KOPT-K1 (cell line): Measurements from ENCODE around the gene ZNF79.

ENCODE experiments used
- H3K27ac ChIP-seq: fragments of 200-600 bp; sonication (generic); 2 replicates; pipeline ENCODE4 v1.5.1; 2016; ENCODE audit warnings: antibody characterized with exemption, mild to moderate bottlenecking, low read depth, low read length; ENCODE audit not compliant: poor library complexity, severe bottlenecking
- H3K36me3 ChIP-seq: fragments of 200-600 bp; sonication (generic); 2 replicates; pipeline ENCODE4 v1.5.1; 2017; ENCODE audit warnings: antibody characterized with exemption, mild to moderate bottlenecking, low read length, moderate library complexity; ENCODE audit not compliant: insufficient read depth
- H3K9me3 ChIP-seq: fragments of 200-600 bp; sonication (generic); 2 replicates; pipeline ENCODE4 v1.5.1; 2017; ENCODE audit warnings: antibody characterized with exemption, low read length, mild to moderate bottlenecking; ENCODE audit not compliant: insufficient read depth, poor library complexity, severe bottlenecking

Gene ZNF79

DNA sequence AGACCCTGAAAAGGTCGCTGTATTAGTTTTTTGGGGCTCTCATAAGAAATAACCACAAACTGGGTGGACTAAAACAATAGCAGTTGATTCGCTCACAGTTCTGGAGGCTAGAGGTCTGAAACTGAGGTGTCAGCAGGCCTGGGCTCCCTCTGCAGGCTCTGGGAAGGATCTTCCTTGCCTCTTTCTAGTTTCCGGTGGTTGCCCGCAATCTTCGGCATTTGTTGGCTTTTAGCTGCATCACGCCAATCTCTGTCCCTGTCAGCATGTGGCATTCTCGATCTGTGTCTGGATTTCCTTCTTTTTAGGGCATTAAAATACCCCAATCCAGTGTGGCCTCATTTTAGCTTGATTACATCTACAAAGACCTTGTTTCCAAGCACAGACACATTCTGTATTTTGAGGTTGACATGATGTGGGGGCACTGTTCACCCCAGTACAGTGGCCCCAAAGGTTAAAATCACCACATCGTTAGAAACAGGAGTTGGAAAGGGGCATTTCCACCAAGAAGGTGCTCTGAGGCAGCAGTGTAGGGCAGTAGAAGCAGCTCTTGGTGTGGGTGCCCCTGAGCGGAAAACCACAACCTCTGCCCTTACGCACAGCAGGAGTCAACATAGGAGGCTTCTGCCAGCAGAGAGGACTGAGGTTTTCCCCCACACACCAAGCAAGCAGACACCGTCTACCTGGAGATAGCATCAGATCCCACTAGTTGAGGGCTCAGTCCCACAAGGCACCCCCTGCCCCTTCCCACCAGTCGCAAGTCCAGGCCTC is 13.5 kb downstream of the ZNF79 start:
- no peaks in the 10 kb centered on the region for H3K9me3 ChIP-seq
- peaks cover 93% of the 10 kb centered on the region for H3K36me3 ChIP-seq

GRCh38 chr9:127438394-127438793 is 14.2 kb downstream of the ZNF79 start:
- no peak overlapping the region for H3K27ac ChIP-seq
- H3K36me3 ChIP-seq, result peaks cover 92% of the 10 kb centered on the region
- H3K9me3 ChIP-seq, result no peaks in the 10 kb centered on the region

More for the DNA sequence above, 13.5 kb downstream of the ZNF79 start:
- no peak overlapping the region for H3K27ac ChIP-seq

DNA sequence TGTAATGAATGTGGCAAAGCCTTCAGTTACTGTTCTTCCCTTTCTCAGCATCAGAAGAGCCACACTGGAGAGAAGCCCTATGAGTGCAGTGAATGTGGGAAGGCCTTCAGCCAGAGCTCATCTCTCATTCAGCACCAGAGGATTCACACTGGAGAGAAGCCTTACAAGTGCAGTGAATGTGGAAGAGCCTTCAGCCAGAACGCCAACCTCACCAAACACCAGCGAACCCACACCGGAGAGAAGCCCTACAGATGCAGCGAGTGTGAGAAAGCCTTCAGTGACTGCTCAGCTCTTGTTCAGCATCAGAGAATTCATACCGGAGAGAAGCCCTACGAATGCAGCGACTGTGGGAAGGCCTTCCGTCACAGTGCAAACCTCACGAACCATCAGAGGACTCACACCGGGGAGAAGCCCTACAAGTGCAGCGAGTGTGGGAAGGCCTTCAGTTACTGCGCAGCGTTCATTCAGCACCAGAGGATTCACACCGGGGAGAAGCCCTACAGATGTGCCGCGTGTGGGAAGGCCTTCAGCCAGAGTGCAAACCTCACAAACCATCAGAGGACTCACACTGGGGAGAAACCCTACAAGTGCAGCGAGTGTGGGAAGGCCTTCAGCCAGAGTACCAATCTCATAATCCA is 20.2 kb downstream of the ZNF79 start:
- H3K36me3 ChIP-seq, result peaks cover 89% of the 10 kb centered on the region
- H3K9me3 ChIP-seq, result no peaks in the 10 kb centered on the region
- no peak overlapping the region for H3K27ac ChIP-seq

DNA sequence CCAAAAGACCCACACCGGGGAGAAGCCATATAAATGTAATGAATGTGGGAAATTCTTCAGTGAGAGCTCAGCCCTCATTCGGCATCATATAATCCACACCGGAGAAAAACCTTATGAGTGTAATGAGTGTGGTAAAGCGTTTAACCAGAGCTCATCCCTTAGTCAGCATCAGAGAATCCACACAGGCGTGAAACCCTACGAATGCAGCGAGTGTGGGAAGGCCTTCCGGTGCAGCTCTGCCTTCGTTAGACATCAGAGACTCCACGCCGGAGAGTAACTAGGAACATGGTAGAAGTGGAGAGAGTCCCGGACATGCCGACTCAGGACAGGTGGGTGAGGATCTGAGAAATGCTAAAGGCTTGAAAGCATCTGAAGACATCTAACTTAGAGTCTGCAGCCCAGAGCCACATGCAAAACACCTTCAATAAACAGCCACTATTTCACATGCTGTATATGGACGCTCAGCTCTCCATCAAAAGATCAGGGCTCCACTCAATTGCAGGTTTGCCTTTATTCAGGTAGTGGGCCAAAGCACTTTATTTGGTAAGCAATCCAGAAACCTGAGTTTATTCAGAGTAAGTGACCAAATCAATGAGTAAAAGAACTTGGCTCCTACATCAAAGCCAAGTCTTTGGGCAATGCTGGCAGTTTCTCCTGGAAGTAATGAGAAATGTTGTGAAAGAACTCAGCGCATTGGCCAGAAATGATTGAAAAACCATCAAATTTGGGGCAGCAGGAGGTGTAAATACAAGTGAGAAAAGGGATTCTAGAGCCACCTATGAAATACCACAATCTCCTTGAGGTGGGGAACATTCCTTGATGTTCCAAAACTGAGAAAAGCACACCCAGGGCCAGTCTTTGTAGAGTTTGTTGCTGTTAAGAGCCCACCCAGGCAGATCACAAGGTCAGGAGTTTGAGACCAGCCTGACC is 21.0 kb downstream of the ZNF79 start:
- H3K9me3 ChIP-seq, result no peaks in the 10 kb centered on the region
- H3K36me3 ChIP-seq, result peaks cover 89% of the 10 kb centered on the region
- no peak overlapping the region for H3K27ac ChIP-seq

DNA sequence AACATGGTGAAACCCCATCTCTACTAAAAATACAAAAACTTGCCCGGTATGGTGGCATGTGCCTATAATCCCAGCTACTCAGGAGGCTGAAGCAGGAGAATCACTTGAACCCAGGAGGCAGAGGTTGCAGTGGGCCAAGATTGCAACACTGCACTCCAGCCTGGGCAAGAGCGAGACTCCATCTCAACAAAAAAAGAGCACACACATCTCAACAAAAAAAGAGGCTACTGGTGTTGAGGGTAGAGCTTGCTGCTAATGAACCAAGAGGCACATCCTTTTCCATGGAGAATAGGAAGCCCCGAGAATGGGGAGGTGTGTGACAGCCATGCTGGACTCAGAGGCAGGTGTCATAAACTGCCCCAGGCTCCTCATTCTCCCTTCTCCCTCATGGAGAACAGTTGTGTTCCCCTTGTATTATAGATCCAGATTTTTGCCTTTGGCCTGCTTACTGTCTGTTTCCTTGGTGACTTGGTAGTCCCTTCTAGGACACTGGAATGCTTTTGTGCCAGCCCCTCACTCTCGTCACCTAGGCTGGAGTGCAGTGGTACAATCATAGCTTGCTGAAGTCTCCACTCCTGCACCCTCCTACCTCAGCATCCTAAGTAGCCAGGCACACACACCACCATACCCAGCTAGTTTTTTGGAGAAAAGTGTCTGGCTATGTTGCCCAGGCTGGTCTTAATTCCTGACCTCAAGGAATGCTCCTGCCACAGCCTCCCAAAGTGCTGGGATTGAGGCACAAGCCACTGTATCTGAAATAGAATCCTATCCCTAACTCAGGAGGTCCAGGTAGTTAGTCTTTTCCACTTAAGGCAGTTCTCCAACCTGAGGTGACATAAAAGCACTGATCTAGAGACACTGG is 21.9 kb downstream of the ZNF79 start:
- Histone ChIP-seq H3K9me3 (no peaks in the 10 kb centered on the region), H3K36me3 (peaks cover 84% of the 10 kb centered on the region), H3K27ac (no peak overlapping the region)

DNA sequence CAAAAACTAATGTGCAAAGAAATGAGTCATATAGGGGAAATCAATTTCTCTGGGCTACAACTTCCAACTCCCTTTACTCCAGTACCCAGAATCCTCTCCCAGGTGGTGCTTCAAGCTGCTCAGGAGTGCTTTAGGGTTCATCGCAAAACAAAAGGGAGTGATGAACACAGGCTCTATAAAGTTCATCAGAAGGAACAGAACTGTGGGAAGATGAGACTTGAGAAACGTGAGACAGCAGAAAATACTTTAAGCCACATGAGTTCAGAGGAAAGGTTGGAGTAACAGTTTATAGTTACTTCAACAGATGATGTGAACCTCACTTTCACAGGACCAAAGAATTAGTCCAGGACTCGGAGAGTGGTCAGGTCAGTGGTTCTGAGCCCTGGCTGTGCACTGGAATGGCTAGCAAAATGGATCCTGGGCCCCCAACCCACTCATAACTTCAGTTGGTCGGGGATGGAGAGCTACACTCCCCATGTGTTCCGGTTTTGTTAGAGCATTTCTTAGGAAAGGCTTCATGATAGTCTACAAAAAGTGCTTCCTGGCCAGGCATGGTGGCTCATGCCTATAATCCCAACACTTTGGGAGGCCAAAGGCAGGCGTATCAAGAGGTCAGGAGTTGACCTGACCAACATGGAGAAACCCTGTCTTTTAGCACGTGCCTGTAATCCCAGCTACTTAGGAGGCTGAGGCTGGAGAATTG is 22.7 kb downstream of the ZNF79 start:
- Histone ChIP-seq H3K36me3 (peaks cover 80% of the 10 kb centered on the region), H3K9me3 (no peaks in the 10 kb centered on the region), H3K27ac (no peak overlapping the region)

DNA sequence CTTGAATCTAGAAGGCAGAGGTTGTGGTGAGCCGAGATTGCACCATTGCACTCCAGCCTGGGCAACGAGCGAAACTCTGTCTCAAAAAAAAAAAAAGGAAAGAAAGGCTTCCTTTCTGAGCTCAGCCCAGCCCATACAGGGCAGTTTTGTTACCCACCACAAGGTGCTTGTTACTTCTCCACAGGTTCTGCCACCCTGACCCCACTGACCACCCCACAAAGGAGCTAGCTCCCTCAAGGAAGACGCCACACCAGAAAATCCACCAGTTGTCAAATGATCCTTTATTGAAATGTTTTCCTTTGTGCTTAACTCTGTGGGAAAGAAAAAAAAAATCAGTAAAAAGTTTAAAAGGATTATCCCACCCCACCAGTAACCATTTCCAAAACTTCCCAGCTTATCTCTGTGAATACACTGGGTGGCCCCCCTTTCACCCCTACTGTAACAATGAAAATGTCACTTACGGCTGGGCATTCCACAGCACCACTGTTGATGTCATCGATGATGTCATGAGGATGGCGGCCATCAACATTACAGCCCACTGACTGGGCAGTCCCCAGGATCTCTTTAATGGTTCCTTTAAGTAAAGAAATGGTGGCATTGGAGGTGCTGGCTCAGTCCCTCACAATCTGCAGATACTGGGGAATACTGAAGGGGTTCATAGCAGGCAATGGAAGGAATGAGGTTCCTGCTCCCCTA is 23.4 kb downstream of the ZNF79 start:
- H3K27ac ChIP-seq, result no peak overlapping the region
- peaks cover 75% of the 10 kb centered on the region for H3K36me3 ChIP-seq
- H3K9me3 ChIP-seq, result no peaks in the 10 kb centered on the region

DNA sequence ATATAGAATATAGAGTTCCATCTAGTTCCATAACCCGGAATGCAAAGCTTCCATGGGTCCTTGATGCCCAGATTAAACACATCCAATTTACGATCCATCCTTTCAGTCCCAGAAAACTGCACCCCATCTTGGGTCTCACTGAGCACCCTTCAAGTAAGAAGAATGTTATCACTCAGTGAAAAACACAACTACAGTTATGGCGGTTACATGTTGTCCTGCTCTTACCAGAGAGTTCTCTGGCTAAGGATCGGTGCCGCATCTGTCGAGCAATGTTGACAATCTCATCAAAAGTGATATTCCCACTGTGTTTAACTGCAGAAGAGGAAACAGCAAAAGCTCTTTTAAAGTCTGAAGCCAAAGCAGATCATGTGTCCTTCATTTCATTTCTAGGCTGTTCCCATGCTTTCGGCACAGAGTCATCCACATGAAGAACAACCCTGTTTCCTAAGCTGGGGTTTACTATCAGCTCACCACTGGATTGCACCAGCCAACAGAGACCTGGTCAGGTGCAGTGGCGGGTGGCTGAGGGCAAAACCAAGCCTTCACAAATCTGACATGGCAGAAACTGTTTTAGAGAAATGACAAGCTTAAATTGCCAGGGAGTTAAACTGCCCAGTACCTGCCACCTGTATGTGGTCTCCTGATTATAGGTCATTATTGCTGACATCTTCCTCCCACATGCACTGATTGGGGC is 24.1 kb downstream of the ZNF79 start:
- no peak overlapping the region for H3K27ac ChIP-seq

GRCh38 chr9:127449332-127449966 is 25.3 kb downstream of the ZNF79 start:
- Histone ChIP-seq H3K9me3 (no peaks in the 10 kb centered on the region), H3K36me3 (peaks cover 61% of the 10 kb centered on the region), H3K27ac (peak overlapping the region; percentile 81)

More for the DNA sequence above, 24.1 kb downstream of the ZNF79 start:
- Histone ChIP-seq H3K36me3 (peaks cover 69% of the 10 kb centered on the region), H3K9me3 (no peaks in the 10 kb centered on the region)

DNA sequence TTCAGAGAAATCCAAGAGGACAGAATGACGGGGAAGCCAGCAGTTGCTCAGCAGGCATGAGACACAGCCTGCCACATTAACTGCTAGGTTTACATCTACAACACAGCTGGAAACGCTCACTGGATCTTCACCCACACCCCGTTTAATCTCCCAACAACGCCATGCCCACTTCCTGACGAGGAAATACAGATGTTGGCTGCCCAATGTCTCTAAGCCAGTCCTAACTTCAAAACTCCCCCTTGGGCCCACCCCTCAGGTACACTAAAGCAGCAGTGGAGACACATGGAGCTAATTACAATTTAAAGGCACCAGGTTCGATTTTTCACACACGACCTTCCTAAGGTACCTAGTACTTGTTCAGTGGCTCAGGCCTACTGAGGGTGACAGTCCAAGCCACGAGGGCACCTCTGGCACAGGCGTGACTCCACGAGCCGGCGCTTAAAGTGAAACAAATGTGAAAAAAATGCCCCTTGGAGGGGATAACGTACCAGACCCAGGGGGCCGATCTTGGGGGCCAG is 26.1 kb downstream of the ZNF79 start:
- H3K36me3 ChIP-seq, result peaks cover 53% of the 10 kb centered on the region
- no peaks in the 10 kb centered on the region for H3K9me3 ChIP-seq
- H3K27ac ChIP-seq, result peak overlapping the region; percentile 81

GRCh38 chr9:127450830-127451607 is 26.8 kb downstream of the ZNF79 start, which contains the start of the genes LRSAM1 and RPL12:
LRSAM1 (plus strand) TSS chr9:127451510; CDS start chr9:127454528, 3,018 bp downstream.
RPL12 (minus strand) TSS chr9:127451406; CDS start chr9:127451317, 89 bp downstream.
- peaks cover 46% of the 10 kb centered on the region for H3K36me3 ChIP-seq
- peak within 1 kb of the TSS; percentile 81 for H3K27ac ChIP-seq
- H3K9me3 ChIP-seq, result no peaks in the 10 kb centered on the region

- H3K36me3 ChIP-seq, result peaks cover 41% of the 10 kb centered on the region
- peak overlapping the region; percentile 81 for H3K27ac ChIP-seq
- H3K9me3 ChIP-seq, result no peaks in the 10 kb centered on the region
These were observed 27.4 kb downstream of the ZNF79 start for GRCh38 chr9:127451608-127451857.
